Chondrocyte (in vitro differentiated cells): ENCODE data around the gene PARP4. TPM values are rescaled to one million over a fixed set of nuclear protein-coding genes. Genes with fewer than 3 reads are reported as not detected.
"Not testable (repeated sequence)": the region's sequence is repeated elsewhere in the genome, so short reads cannot be mapped to it uniquely, and the experiment has no call there.

Source experiments
- DNase-seq: peaks from one replicate; pipeline ENCODE4 v3.0.0; 2021; ENCODE audit warnings: mixed read lengths, low spot score
- H3K27ac Mint-ChIP-seq: one replicate; pipeline ENCODE4 v1.8.0; 2021; ENCODE audit warnings: mild to moderate bottlenecking, moderate library complexity, mixed read lengths; ENCODE audit not compliant: unreplicated experiment
- H3K27me3 Mint-ChIP-seq: 2 replicates; pipeline ENCODE4 v1.8.0; 2021; ENCODE audit warnings: low read depth, mixed read lengths
- H3K36me3 Mint-ChIP-seq: 2 replicates; pipeline ENCODE4 v1.8.0; 2021; ENCODE audit warnings: low read depth, mixed read lengths
- H3K4me1 Mint-ChIP-seq: 2 replicates; pipeline ENCODE4 v1.8.0; 2021; ENCODE audit warnings: low read depth, mild to moderate bottlenecking, mixed read lengths
- H3K4me3 Mint-ChIP-seq: one replicate; pipeline ENCODE4 v1.8.0; 2021; ENCODE audit warnings: mild to moderate bottlenecking, moderate library complexity, mixed read lengths; ENCODE audit not compliant: unreplicated experiment
- H3K9me3 Mint-ChIP-seq: 2 replicates; pipeline ENCODE4 v1.8.0; 2021; ENCODE audit warnings: low read depth, mixed read lengths
- long read RNA-seq: library from polyadenylated mRNA; stranded (forward); transcript quantifications from one replicate; pipeline ENCODE4 v2.0.0, GENCODE V29; 2021
- total RNA-seq: library from RNA; stranded (reverse); gene quantifications from 3 replicates; pipeline ENCODE4 v1.2.1, GENCODE V29; 2021
- TF ChIP-seq, protein P1 (sequence below): fragments of 200-600 bp; sonication (generic); IDR thresholded peaks from 2 replicates; pipeline ENCODE4 v1.5.0; 2021; ENCODE audit warnings: antibody characterized with exemption, mild to moderate bottlenecking, moderate library complexity

The PARP4 gene
- 35.7 to 44.9 TPM (median 35.8 TPM) in 3 replicates for total RNA-seq
- long read RNA-seq, full-length matches to known transcripts, result 66 of 84 reads
- long read RNA-seq, partial matches to known transcripts, result 10 of 84 reads
- long read RNA-seq, other reads (novel, unspliced or antisense), result 8 of 84 reads

DNA sequence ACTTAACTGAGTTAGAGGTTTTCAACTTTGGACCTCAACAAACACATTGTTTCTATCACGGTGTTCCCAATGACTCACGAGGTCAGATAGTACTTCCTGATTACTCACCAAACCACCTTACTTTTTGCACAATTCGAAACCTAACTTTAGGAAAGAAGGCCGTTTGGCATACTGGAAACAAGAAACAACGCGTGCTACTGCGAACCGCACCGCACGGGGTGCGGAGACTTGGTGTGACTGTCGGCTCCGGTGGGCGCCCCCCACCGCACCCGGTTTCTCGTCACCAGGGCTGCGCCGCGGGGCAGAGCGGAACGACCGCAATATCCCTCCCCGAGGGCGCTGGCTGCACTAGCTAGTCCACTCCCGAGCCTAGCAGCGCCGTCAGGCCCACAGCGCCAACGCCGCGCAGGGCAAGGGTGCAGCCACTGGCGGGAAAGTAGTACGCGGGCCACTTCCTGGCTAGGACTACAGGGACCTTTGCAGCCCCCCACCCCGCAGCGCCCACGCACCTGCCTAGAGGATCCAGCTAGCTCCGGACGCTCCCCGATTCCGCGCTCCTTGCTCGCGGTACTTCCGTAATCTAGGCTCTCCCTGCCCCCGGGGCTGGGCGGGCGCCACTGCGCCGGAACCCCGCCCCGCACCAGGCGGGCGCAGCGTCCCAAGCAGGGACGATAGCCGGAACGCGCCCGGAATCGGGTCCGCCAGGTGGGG, at the start of gene PARP4:
Gene PARP4 (minus strand): TSS at position 582 of the 711 bp plus-strand sequence. CDS start 9,002 bp downstream, outside the sequence.
- Mint-ChIP-seq H3K4me1 (peaks cover 22% of the 10 kb centered on the region), H3K27ac (peak within 1 kb of the TSS; percentile 97), H3K36me3 (peaks cover 1% of the 10 kb centered on the region), H3K9me3 (no peaks in the 10 kb centered on the region), H3K27me3 (no peaks in the 10 kb centered on the region), H3K4me3 (peak within 1 kb of the TSS; percentile 82)
- TF ChIP-seq, protein P1, sequence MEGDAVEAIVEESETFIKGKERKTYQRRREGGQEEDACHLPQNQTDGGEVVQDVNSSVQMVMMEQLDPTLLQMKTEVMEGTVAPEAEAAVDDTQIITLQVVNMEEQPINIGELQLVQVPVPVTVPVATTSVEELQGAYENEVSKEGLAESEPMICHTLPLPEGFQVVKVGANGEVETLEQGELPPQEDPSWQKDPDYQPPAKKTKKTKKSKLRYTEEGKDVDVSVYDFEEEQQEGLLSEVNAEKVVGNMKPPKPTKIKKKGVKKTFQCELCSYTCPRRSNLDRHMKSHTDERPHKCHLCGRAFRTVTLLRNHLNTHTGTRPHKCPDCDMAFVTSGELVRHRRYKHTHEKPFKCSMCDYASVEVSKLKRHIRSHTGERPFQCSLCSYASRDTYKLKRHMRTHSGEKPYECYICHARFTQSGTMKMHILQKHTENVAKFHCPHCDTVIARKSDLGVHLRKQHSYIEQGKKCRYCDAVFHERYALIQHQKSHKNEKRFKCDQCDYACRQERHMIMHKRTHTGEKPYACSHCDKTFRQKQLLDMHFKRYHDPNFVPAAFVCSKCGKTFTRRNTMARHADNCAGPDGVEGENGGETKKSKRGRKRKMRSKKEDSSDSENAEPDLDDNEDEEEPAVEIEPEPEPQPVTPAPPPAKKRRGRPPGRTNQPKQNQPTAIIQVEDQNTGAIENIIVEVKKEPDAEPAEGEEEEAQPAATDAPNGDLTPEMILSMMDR, result peak; percentile 35
- no peak for DNase-seq

DNA sequence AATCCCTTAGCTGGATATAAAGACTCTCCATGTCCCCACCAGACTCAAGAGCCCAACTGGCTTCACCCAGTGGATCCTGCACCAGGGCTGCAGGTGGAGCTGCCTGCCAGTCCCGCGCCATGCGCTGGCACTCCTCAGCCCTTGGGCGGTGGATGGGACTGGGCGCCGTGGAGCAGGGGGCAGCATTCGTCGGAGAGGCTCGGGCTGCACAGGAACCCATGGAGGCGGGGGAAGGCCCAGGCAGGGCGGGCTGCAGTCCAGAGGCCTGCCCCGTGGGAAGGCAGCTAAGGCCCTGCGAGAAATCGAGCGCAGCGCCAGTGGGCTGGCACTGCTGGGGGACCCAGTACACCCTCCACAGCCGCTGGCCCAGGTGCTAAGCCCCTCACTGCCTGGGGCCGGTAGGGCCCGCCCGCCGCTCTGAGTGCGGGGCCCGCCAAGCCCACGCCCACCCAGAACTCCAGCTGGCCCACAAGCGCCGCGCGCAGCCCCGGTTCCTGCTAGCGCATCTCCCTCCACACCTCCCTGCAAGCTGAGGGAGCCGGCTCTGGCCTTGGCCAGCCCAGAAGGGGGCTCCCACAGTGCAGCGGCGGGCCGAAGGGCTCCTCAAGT, 48.1 kb upstream of the PARP4 start:
- peak; percentile 81 for DNase-seq
- not testable (repeated sequence) for H3K27ac Mint-ChIP-seq

DNA sequence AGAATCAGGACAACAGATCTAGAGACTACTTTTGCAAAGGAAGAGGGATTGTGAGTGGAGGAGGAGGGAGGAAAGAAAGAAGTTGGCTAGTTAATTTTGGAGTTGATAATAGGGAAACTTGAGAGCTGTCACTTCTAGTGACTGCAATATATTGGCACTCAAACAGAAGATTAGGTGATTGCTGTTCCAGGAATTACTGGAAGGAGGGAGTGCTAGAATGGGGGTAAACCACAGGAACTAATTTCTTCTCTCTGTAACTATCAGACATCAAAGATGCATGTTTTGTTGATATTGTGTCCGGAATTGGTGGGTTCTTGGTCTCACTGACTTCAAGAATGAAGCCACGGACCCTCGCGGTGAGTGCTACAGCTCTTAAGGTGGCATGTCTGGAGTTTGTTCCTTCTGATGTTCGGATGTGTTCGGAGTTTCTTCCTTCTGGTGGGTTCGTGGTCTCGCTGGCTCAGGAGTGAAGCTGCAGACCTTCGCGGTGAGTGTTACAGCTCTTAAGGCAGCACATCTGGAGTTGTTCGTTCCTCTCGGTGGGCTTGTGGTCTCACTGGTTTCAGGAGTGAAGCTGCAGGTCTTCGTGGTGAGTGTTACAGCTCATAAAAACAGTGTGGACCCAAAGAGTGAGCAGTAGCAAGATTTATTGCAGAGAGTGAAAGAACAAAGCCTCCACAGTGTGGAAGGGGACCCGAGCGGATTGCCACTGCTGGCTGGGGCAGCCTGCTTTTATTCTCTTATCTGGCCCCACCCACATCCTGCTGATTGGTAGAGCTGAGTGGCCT, 47.0 kb upstream of the PARP4 start:
- H3K36me3 Mint-ChIP-seq, H3K4me3 Mint-ChIP-seq, H3K4me1 Mint-ChIP-seq, H3K9me3 Mint-ChIP-seq, DNase-seq, H3K27ac Mint-ChIP-seq: not testable (repeated sequence)
- peaks cover 22% of the 10 kb centered on the region for H3K27me3 Mint-ChIP-seq

More for the DNA sequence above, 48.1 kb upstream of the PARP4 start:
- H3K9me3 Mint-ChIP-seq, H3K36me3 Mint-ChIP-seq, H3K4me3 Mint-ChIP-seq, H3K4me1 Mint-ChIP-seq: not testable (repeated sequence)
- H3K27me3 Mint-ChIP-seq, result peaks cover 22% of the 10 kb centered on the region

DNA sequence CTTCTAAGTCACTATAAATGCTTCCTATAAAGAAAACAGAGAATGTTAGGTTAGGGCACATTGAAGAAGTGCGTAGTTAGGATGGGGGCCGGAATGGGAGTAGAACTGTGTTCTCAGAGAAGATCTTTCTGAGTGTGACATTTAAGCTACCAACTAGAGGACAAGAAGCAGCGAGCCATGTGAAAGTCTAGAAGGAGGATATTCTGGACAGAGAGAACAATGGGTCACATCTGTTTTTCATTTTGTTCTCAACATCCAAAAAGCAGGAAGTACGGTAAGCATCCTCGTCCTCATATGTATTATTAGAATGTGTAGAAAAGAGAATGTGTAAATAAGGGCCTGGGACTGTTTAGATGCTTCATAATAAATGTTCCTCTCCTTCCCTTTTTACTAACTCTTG, 44.5 kb upstream of the PARP4 start:
- peaks cover 2% of the 10 kb centered on the region for H3K36me3 Mint-ChIP-seq
- H3K4me3 Mint-ChIP-seq, result no peak overlapping the region
- TF ChIP-seq, protein P1, result no peak
- peaks cover 4% of the 10 kb centered on the region for H3K9me3 Mint-ChIP-seq
- no peak overlapping the region for H3K27ac Mint-ChIP-seq
- DNase-seq, result no peak
- peaks cover 33% of the 10 kb centered on the region for H3K27me3 Mint-ChIP-seq
- H3K4me1 Mint-ChIP-seq, result no peaks in the 10 kb centered on the region

DNA sequence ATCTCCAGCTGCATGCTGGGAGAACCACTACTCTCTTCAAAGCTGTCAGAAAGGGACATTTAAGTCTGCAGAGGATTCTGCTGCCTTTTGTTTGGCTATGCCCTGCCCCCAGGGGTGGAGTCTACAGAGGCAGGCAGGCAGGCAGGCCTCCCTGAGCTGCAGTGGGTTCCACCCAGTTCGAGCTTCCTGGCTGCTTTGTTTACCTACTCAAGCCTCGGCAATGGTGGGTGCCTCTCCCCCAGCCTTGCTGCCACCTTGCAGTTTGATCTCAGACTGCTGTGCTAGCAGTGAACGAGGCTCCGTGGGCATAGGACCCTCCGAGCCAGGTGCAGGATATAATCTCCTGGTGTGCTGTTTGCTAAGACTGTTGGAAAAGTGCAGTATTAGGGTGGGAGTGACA, 41.3 kb upstream of the PARP4 start:
- H3K4me1 Mint-ChIP-seq, H3K9me3 Mint-ChIP-seq, H3K4me3 Mint-ChIP-seq, H3K27ac Mint-ChIP-seq, H3K36me3 Mint-ChIP-seq: not testable (repeated sequence)
- H3K27me3 Mint-ChIP-seq, result peaks cover 41% of the 10 kb centered on the region
- peak; percentile 60 for DNase-seq

DNA sequence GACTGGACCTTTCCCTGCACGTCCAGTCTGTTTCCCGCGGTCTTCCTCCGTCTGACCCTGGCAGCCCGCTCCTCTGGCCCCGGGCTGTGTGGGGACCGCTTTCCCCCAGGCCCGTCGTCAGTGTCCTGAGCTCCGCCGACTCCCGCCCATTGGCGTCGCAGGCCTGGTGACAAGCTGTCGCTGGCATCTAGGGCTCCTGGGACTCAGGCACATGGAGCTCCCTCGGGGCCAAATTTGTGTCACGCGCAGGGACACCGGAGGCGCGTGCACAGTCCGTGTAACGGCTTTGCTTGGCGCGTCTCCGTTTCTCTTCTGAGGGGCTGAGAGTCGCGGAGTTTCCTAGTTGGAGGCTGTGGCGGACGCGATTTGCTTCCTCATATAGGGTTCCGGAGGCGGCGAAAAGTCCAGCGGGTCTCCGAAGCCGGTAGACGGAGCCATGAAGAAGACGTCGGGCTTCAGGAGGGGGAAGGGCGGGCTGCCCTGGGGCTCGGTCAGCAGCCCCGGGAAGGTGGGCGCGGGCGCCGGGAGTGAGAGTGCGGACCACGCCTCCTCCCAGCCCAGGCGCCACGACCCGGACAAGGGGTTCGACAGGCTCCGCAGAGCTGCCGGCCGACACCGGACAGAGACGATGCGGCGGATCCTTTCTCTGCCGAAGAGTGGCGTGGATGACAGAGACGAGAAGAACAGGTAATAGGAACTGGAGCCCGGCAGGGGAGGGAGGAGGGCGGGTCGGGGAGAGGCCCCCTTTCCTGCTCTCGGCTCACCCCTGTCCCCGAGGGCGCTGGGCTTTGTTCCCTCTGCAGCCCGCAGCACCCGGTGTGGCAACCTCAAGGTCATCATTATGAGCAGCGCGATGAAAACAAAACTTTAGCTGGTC, 29.1 kb upstream of the PARP4 start:
- peaks cover 36% of the 10 kb centered on the region for H3K27me3 Mint-ChIP-seq
- peak overlapping the region; percentile 78 for H3K4me3 Mint-ChIP-seq
- DNase-seq, result peak; percentile 61
- H3K9me3 Mint-ChIP-seq, H3K27ac Mint-ChIP-seq, H3K4me1 Mint-ChIP-seq, H3K36me3 Mint-ChIP-seq: not testable (repeated sequence)
